ENCODE data around the gene ACOT8.
"Not testable (repeated sequence)": the region's sequence is repeated elsewhere in the genome, so short reads cannot be mapped to it uniquely, and the experiment has no call there.

The ACOT8 gene

DNA sequence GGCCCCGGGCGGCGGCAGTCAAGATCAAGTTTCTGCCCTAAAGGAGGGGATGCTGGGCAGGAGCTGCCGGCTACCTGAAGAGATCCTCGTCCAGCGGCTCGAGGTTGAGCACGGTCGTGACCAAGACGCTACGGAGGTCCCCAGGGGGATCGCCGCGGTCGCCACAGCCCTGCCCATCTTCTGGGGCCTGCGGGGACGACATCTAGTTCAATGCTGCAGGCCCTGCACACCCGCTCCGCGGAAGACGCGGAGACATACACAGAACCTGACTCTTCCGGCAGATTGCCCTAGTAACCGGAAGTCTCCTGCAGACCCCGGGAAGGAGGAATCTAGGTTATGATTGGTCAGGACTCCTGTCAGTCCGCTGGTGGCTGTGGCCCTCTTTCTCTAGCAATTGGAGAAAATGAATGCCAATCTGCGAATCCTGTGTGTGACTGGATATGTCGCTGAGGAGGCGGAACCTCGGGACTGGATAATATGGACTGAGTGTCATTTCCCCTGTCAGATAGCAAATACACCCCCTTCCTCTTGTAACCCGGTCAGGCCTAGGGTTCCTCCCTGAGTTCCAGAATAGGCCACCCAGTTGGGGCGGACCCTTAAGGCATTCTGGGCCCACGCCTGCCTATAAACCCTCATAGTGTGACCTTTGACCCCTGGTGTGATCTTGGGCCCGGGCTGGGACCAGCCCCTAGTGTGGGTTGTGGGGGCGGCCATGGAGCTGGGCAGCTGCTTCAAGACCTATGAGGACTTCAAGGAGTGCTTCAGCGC lies at the start of gene ACOT8, which contains the start of gene ZSWIM3:
ACOT8 (minus strand) TSS at position 279 of the 768 bp plus-strand sequence; CDS start at position 202, 77 bp downstream.
ZSWIM3 (plus strand) TSS at position 501 of the 768 bp plus-strand sequence; CDS start at position 713, 212 bp downstream.
- peak; percentile 99 for DNase-seq

DNA sequence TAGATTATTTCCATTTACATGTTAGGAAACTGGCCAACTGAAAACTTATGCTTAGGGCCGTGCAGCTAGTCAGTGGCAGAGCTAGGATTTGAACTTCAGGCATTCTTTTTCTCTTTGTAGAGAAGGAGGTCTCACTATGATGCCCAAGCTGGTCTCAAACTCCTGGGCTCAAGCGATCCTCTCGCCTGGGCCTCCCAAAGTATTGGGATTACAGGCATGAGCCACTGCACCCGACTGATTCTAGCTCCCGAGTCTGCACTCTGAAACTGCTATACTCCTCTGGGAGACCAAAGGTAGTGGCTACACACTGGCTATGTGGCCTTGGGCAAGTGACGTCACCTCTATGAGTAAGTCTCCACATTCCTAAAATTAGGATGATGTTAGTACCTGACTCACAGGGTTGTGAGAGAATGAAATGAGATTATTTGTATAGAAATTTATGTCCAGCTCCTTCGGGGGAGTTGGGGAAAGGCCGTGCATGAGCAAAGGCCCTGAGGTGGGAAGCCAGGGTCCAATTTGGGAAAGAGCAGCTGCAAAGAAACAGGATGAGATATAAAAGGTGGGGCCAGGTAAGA lies 48.4 kb upstream of the ACOT8 start:
- DNase-seq = no peak

GRCh38 chr20:45904583-45905504 lies 47.7 kb upstream of the ACOT8 start:
- DNase-seq = no peak

- DNase-seq = no peak
Observed at GRCh38 chr20:45902199-45902701, 45.1 kb upstream of the ACOT8 start.

DNA sequence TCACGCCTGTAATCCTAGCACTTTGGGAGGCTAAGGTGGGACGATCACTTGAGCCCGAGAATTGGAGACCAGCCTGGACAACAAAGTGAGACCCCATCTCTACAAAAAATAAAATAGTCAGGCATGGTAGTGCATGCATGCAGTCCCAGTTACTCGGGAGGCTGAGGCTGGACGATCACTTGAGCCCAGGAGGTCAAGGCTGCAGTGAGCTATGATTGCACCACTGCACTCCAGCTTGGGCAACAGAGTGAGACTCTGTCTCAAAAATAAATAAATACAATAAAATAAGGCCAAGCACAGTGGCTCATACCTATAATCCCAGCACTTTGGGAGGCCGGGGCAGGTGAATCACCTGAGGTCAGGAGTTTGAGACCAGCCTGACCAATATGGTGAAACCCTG lies 44.1 kb upstream of the ACOT8 start:
- not testable (repeated sequence) for DNase-seq

DNA sequence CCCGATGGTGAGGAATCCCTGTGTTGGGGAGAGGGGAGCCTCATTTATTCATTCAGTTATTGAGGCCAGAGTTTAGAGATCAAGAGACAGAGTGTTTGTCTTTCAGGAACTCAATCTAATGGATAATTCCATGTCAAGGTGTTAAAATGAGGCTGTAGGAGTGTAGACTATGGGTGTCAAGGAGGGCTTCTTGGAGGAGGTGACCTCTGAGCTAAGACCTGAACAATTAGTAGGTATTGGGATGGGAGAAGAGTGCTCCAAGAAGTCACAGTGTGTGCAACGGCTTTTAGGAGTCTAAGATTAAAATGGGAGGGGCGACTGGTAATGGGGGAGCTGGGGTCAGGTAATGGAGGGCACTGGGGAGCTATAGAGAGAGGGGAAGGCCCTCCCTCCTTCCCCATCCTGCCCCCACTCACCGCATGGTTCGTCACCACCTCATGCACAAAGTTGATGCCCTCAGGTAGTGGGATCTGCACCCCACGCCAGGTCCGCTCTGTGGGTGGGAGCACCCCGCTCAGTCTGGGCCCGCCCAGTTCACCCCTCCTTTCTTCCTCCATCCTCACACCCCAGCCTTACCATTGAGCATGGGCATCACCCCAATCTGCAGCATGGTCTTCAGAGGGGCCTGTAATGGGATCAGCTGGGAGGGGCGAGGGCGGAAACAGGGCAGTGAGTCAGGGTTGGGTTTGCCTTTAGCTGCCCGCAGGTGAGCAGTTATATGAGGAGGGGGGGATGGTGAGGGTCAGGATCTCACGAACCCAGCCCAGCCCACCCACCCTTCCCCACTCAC lies 42.0 kb upstream of the ACOT8 start:
- no peak for DNase-seq

DNA sequence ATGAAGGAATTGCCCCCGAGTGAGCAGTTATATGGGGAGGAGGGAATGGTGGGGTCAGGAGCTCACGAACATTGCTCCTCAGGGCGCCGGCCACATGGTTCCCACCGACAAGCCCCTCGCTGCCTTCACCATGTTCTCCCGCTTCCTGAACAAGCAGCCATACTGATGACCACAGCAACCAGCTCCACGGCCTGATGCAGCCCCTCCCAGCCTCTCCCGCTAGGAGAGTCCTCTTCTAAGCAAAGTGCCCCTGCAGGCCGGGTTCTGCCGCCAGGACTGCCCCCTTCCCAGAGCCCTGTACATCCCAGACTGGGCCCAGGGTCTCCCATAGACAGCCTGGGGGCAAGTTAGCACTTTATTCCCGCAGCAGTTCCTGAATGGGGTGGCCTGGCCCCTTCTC lies 41.1 kb upstream of the ACOT8 start:
- no peak for DNase-seq

DNA sequence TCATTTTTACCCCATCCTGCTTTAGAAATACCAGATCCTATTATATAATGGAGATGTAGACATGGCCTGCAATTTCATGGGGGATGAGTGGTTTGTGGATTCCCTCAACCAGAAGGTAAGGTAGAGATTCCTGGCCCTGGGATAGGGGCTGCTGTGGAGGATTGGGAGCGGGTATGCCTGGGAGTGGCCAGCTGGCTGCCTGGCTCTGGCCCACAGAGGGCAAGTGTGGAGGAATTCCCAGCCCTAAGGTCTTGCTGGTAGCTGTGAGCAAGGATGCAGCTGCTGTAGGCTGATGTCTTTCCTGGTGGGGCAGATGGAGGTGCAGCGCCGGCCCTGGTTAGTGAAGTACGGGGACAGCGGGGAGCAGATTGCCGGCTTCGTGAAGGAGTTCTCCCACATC lies 40.5 kb upstream of the ACOT8 start:
- DNase-seq = no peak

- no peak for DNase-seq
Observed at GRCh38 chr20:45897289-45897688, 40.1 kb upstream of the ACOT8 start.

GRCh38 chr20:45896641-45897161 lies 39.5 kb upstream of the ACOT8 start:
- no peak for DNase-seq

- no peak for DNase-seq
Observed at GRCh38 chr20:45894797-45895196, 37.6 kb upstream of the ACOT8 start.

DNA sequence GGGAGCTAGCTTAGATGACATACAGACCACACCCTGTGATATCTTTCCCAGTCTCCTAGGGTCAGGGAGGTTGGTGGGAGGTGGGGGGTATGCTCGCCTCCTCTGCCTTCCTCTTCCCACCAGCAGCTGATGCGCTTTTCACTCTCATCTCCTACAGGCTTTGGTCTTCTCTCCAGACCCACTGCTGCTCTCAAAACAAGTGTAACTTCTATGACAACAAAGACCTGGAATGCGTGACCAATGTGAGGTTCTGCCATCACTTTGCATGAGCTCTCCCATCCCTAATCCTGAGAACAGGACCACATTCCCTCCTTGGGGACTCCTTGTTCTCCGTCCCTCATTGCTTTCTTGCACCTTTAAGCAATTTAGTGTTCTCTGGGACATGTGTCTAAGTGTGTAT lies 36.6 kb upstream of the ACOT8 start:
- DNase-seq = no peak

GRCh38 chr20:45892828-45893500 lies 35.8 kb upstream of the ACOT8 start:
- DNase-seq = no peak

- DNase-seq = no peak
Observed at GRCh38 chr20:45892049-45892825, 35.0 kb upstream of the ACOT8 start.

DNA sequence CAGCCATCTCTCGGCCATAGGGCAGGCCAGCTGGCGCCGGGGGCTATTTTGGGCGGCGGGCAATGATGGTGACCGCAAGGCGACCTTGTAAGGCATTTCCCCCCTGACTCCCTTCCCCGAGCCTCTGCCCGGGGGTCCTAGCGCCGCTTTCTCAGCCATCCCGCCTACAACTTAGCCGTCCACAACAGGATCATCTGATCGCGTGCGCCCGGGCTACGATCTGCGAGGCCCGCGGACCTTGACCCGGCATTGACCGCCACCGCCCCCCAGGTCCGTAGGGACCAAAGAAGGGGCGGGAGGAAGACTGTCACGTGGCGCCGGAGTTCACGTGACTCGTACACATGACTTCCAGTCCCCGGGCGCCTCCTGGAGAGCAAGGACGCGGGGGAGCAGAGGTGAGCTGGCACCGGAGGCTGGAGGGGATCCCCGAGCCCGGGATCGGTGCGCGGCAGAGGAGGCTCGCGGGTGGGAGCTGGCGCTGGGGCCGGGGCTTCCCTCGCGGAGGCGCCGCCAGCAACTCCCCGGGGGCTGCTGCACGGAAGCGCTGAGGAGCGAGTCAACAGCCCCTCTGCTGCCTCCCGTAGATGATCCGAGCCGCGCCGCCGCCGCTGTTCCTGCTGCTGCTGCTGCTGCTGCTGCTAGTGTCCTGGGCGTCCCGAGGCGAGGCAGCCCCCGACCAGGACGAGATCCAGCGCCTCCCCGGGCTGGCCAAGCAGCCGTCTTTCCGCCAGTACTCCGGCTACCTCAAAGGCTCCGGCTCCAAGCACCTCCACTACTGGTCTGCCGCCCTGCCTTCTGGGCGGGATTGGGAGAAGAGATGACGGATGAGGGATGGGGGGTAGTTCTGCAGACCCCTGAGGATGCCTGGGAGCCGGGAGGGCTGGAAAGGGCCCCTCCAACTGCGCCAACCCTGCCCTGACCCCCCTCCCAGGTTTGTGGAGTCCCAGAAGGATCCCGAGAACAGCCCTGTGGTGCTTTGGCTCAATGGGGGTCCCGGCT lies 34.1 kb upstream of the ACOT8 start, which contains the start of the genes CTSA and NEURL2:
CTSA (plus strand) TSS at position 351 of the 999 bp plus-strand sequence; CDS start at position 585, 234 bp downstream.
NEURL2 (minus strand) TSS at position 224 of the 999 bp plus-strand sequence; CDS start at position 7, 217 bp downstream.
- peak; percentile 50 for DNase-seq

DNA sequence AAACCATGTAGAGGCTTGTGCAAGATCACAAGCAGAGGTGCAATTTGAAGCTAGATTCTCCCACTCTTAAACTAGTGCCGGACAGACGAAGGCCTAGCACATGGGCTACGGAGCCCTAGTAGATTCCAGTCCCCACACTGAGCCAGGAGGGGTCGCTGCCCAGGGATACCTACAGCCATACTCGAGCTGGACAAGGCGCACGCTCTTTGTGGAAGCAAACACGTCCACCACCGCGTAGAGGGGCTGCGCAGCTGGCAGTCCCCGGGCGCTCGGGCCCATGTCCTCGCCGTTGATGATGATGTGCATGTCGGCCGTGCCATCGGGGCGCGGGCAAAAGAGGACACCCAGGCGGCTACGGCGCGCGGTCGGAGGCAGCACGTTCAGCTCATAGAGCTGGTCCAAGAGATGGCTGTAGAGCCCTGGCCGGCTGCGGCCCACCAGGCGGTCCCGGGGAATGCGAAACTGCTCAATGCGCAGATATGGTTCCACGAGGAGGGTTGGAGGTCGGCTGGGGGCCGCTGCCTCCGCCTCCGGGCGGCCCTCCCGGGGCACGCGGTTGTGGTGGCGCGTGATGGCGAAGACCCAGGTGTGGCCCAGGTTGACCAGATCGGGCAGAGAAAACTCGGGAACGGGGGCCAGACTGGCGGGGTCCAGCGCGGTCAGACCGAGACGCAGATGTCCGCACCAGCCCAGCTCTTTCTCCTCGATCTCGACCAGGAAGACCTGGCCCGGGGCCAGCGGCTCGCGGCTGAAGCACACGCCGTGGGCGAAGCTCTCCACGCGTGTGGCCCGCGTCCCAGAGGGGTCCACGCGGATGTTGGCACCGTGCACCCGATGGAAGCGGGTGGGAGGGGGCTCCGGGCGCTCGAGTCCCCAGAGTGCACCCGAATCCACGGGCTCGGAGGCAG lies 33.1 kb upstream of the ACOT8 start:
- DNase-seq = no peak

DNA sequence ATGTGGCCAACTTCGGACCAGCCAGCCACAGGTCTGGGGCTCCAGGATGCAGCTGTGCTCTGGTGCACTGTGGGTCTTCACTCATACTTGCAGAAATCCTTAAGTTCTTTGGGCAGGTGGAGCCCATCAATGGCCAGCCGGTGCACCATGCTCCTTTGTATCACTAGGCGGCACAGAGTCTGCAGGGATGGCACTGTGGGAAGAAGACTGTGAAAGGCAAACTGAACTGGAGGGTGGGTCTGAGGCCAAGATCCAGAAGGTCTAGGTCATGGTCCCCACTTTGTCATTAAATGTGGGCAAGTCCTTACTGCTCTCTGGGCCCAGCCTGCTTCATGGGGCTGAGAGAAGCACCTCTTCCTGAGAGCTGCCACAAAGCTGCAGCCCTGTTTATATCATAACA lies 31.5 kb upstream of the ACOT8 start:
- DNase-seq = no peak

DNA sequence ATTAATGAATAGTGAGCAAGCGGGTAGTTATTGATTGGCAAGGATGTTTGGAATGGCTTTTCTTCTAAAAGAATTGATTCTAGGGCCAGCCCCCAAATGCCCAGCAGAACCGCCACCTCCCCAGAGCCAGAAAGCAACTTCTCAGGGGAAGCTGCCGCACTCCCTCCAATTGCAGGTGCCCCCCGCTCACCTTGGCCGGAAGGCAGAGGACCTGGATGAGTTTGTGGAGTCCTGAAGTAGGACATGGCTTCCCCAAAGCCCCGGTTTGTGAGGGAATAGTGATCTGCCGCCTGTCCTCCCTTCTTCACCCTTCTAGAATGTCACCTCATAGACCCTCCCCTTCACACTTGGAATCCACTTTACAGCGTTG lies 30.1 kb upstream of the ACOT8 start, which contains the start of gene SPATA25:
SPATA25 (minus strand) TSS at position 277 of the 370 bp plus-strand sequence; CDS start at position 245, 32 bp downstream.
- no peak for DNase-seq

Data from NCI-H1694 (cell line).